Cardiac fibroblast (primary cell): Measurements from ENCODE around the gene MGAT3.

ENCODE experiments used
- DNase-seq, 2 donors: peaks; one replicate each; pipeline versions ENCODE4 v3.0.0 to v3.0.0-alpha.2; 2010; ENCODE audit warnings: low read depth in 2 of 2
- H3K4me3 ChIP-seq, 2 donors: replicated peaks in 1 of 2; 1 replicate in 1 of 2; 2 replicates in 1 of 2; pipeline ENCODE4 v1.5.1; 2011; ENCODE audit warnings: low read depth in 2 of 2, low read length in 2 of 2, mild to moderate bottlenecking in 2 of 2, moderate library complexity in 1 of 2
- TF ChIP-seq, protein P1 (sequence below): IDR thresholded peaks from one replicate; pipeline ENCODE4 v1.5.1; 2011; ENCODE audit warnings: low read depth, mild to moderate bottlenecking, low read length, inconsistent platforms

The MGAT3 gene

DNA sequence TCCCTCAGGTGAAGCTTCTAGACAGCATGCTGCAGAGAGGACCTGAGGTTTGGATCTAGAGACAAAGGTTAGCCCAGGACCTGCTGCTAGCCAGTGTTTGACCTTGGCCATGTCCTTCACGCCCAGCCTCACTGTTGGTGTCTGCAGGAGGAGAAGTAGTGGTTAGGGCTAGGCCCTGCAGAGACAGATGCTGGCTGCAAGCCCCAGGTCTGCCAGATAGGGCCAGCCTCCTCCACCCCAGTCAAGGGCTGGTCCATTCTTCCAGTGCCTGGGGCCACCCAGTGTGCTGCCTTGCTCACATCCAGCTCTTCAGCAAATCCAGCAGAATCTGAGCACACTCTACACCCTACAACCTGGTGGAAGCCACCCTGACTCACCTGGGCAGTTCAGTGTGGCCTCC lies 23.7 kb downstream of the MGAT3 start:
- TF ChIP-seq, protein P1, sequence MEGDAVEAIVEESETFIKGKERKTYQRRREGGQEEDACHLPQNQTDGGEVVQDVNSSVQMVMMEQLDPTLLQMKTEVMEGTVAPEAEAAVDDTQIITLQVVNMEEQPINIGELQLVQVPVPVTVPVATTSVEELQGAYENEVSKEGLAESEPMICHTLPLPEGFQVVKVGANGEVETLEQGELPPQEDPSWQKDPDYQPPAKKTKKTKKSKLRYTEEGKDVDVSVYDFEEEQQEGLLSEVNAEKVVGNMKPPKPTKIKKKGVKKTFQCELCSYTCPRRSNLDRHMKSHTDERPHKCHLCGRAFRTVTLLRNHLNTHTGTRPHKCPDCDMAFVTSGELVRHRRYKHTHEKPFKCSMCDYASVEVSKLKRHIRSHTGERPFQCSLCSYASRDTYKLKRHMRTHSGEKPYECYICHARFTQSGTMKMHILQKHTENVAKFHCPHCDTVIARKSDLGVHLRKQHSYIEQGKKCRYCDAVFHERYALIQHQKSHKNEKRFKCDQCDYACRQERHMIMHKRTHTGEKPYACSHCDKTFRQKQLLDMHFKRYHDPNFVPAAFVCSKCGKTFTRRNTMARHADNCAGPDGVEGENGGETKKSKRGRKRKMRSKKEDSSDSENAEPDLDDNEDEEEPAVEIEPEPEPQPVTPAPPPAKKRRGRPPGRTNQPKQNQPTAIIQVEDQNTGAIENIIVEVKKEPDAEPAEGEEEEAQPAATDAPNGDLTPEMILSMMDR: no peak
- H3K4me3 ChIP-seq: no peak overlapping the region
- DNase-seq: no peak

DNA sequence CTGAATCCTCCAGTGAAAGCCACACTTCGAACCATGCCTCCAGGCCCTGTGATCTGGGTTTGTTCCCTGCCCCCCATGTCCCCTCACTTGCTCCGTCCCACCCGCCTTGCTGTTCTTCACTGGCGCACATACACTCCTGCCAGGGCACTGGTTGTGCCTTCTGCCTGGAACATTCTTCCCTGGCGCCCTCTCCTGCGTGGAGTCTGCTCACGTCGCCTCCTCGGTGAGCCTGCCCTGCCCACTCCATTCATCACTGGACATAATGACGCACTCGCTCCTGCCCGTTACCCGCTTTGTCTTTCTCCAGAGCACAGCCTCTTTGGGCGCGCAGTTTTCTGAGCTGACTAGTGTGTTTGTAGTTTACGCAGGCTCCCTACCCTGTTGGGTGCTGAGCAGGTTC lies 24.2 kb downstream of the MGAT3 start:
- DNase-seq: no peak
- TF ChIP-seq, protein P1: no peak
- no peak overlapping the region for H3K4me3 ChIP-seq

DNA sequence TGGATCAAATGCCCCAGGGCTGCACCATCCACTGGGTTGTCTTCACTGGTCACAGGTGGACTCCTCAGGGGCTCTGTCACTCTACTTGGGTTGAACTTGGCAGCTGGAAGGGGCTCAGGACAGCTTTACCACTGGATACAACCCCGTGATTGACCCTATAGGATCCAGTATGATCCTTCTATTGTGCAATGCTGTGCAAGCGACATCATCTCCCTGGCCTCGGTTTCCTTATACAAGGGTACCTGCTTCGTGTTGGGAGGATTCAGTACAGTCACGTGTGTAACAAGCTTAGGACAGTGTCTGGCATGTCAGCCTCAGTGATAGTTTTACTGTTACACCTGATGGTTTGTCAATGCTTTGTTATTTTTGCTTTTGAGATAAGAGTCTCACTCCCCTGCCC lies 24.8 kb downstream of the MGAT3 start:
- no peak overlapping the region for H3K4me3 ChIP-seq
- TF ChIP-seq, protein P1: no peak
- no peak for DNase-seq

DNA sequence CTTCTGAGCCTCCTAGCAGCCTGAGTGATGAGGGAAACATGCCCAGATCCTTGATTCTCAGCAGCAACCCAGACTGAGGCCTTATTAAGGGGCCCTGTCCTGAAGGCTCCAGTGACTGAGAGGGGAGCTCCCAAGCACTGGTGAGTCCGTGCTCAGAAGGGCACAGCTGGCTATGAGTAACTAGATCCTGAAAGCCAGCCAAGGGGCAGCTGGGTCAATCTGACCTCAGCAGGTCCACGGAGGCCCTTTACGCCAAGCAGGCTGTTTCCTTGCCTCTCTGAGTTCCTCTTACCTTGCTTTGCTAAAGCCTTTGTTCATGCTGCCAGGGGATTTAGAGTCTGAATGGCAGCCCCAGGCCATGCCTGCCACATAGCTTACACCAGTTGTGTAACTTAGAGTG lies 26.0 kb downstream of the MGAT3 start:
- no peak overlapping the region for H3K4me3 ChIP-seq

DNA sequence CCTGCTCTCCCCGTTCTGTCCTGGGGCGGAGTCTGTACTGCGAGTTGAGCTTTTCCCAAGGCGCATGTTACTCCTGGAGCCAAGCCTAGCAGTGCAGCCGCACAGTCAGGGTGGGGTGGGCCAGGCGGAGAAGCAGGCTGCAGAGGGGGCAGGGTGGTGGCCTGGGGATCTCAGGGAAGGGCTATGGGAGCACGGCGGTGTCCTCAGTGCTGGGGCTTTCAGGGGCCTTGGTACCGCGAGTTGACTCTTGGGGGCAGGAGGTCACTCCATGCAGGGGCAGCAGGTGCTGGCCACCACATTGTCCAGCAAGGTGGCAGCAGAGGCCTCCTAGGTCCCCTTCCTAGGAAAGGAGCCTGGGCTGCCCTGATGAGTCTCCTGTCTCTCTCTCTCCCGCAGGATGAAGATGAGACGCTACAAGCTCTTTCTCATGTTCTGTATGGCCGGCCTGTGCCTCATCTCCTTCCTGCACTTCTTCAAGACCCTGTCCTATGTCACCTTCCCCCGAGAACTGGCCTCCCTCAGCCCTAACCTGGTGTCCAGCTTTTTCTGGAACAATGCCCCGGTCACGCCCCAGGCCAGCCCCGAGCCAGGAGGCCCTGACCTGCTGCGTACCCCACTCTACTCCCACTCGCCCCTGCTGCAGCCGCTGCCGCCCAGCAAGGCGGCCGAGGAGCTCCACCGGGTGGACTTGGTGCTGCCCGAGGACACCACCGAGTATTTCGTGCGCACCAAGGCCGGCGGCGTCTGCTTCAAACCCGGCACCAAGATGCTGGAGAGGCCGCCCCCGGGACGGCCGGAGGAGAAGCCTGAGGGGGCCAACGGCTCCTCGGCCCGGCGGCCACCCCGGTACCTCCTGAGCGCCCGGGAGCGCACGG lies 30.4 kb downstream of the MGAT3 start:
- no peak overlapping the region for H3K4me3 ChIP-seq
- TF ChIP-seq, protein P1: no peak
- DNase-seq: no peak

More for the DNA sequence above, 26.0 kb downstream of the MGAT3 start:
- TF ChIP-seq, protein P1: no peak
- peak in 1 of 2 donors; percentile 49 for DNase-seq

DNA sequence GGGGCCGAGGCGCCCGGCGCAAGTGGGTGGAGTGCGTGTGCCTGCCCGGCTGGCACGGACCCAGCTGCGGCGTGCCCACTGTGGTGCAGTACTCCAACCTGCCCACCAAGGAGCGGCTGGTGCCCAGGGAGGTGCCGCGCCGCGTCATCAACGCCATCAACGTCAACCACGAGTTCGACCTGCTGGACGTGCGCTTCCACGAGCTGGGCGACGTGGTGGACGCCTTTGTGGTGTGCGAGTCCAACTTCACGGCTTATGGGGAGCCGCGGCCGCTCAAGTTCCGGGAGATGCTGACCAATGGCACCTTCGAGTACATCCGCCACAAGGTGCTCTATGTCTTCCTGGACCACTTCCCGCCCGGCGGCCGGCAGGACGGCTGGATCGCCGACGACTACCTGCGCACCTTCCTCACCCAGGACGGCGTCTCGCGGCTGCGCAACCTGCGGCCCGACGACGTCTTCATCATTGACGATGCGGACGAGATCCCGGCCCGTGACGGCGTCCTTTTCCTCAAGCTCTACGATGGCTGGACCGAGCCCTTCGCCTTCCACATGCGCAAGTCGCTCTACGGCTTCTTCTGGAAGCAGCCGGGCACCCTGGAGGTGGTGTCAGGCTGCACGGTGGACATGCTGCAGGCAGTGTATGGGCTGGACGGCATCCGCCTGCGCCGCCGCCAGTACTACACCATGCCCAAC lies 31.2 kb downstream of the MGAT3 start:
- TF ChIP-seq, protein P1: no peak
- H3K4me3 ChIP-seq: no peak overlapping the region
- no peak for DNase-seq
